Smooth muscle cell (in vitro differentiated cells): ENCODE results near the gene PSAP. TPM values are rescaled to one million over a fixed set of nuclear protein-coding genes. Genes with fewer than 3 reads are reported as not detected.

Experiments used
- DNase-seq: peaks from one replicate; lab custom pipeline; 2025; ENCODE audit not compliant: unreplicated experiment; lab: John Stamatoyannopoulos, UW
- H2AFZ ChIP-seq: fragments of 200-600 bp; sonication (generic); 2 replicates; pipeline ENCODE4 v1.6.0; 2016; ENCODE audit warnings: antibody characterized with exemption, low read depth, mild to moderate bottlenecking
- H3F3A ChIP-seq: fragments of 200-600 bp; sonication (generic); 2 replicates; pipeline ENCODE4 v1.6.0; 2017; ENCODE audit warnings: antibody characterized with exemption, low read depth
- H3K27ac ChIP-seq: fragments of 200-600 bp; sonication (generic); 2 replicates; pipeline ENCODE4 v1.5.1; 2016; ENCODE audit warnings: low read depth, mild to moderate bottlenecking
- H3K27me3 ChIP-seq: fragments of 200-600 bp; sonication (generic); 2 replicates; pipeline ENCODE4 v1.6.1; 2016; ENCODE audit warnings: low read depth, mild to moderate bottlenecking
- H3K36me3 ChIP-seq: fragments of 200-600 bp; sonication (generic); 2 replicates; pipeline ENCODE4 v1.5.1; 2016; ENCODE audit warnings: low read depth
- H3K4me1 ChIP-seq: fragments of 200-600 bp; sonication (generic); 2 replicates; pipeline ENCODE4 v1.5.1; 2016; ENCODE audit warnings: low read depth
- H3K4me2 ChIP-seq: fragments of 200-600 bp; sonication (generic); 2 replicates; pipeline ENCODE4 v1.6.0; 2016; ENCODE audit warnings: mild to moderate bottlenecking
- H3K4me3 ChIP-seq: fragments of 200-600 bp; sonication (generic); 2 replicates; pipeline ENCODE4 v1.5.1; 2016; ENCODE audit warnings: mild to moderate bottlenecking
- H3K79me2 ChIP-seq: fragments of 200-600 bp; sonication (generic); 2 replicates; pipeline ENCODE4 v1.6.0; 2016; ENCODE audit warnings: low read depth, mild to moderate bottlenecking
- H3K9ac ChIP-seq: fragments of 200-600 bp; sonication (generic); 2 replicates; pipeline ENCODE4 v1.6.0; 2016; ENCODE audit warnings: low read depth
- H3K9me3 ChIP-seq: fragments of 200-600 bp; sonication (generic); replicated peaks from 2 replicates; pipeline ENCODE4 v1.5.1; 2016; ENCODE audit warnings: low read depth
- H4K20me1 ChIP-seq: fragments of 200-600 bp; sonication (generic); 2 replicates; pipeline ENCODE4 v1.6.0; 2016; ENCODE audit warnings: low read depth
- WGBS: methylation state at CpG from one replicate; pipeline ENCODE4 v1.1.7; 2016; ENCODE audit warnings: low lambda C conversion rate; 5-methylcytosine and 5-hydroxymethylcytosine counted together
- polyA plus RNA-seq: library from polyadenylated mRNA; unstranded; fragments of >200 nt; fragmentation: Nextera tagmentation; extraction: Ambion mirVana; gene quantifications from 2 replicates; pipeline ENCODE4 v1.2.1, GENCODE V29; 2016
- total RNA-seq: library from RNA; depleted of rRNA; stranded (reverse); fragments of >200 nt; gene quantifications from 2 replicates; pipeline ENCODE4 v1.2.3, GENCODE V29; 2014
- TF ChIP-seq, protein P1 (sequence below): fragments of 200-600 bp; sonication (generic); IDR thresholded peaks from 2 replicates; pipeline ENCODE4 v1.5.1; 2017; ENCODE audit warnings: borderline replicate concordance, mild to moderate bottlenecking, antibody characterized with exemption; ENCODE audit not compliant: insufficient read depth, poor library complexity, severe bottlenecking

PSAP gene
- total and polyA plus RNA-seq, 2 experiments from 2014 or later: 282 to 500 TPM

DNA sequence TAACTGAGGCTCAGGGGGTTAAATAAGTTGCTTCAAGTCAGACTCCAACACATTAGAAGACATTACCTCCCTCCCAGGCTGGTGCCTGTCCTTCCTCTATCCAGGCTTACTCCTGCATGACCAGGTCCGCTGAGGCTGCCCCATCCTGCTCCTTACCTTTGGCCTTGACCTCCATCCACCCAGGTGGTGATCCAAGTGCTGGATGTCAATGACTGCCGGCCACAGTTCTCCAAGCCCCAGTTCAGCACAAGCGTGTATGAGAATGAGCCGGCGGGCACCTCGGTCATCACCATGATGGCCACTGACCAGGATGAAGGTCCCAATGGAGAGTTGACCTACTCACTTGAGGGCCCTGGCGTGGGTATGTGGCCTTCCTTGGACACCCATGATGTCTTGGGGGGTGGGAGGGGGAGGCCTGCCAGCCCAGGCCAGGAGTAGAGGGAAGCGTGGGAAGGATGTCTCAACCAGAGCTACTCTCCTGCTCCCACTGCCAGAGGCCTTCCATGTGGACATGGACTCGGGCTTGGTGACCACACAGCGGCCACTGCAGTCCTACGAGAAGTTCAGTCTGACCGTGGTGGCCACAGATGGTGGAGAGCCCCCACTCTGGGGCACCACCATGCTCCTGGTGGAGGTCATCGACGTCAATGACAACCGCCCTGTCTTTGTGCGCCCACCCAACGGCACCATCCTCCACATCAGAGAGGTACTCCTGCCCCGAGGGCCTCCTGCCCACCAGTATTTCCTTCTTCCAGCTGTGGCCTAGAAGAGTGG is 48.1 kb downstream of the PSAP start:
- Histone ChIP-seq H3K27ac (no peak overlapping the region), H3K9ac (no peak overlapping the region), H3K27me3 (peaks cover 24% of the 10 kb centered on the region), H4K20me1 (no peaks in the 10 kb centered on the region), H3K9me3 (no peaks in the 10 kb centered on the region), H3K79me2 (no peaks in the 10 kb centered on the region), H3K4me1 (no peaks in the 10 kb centered on the region), H3F3A (no peaks in the 10 kb centered on the region), H3K36me3 (no peaks in the 10 kb centered on the region), H3K4me2 (no peak overlapping the region), H2AFZ (no peak overlapping the region), H3K4me3 (no peak overlapping the region)
- TF ChIP-seq, protein P1, sequence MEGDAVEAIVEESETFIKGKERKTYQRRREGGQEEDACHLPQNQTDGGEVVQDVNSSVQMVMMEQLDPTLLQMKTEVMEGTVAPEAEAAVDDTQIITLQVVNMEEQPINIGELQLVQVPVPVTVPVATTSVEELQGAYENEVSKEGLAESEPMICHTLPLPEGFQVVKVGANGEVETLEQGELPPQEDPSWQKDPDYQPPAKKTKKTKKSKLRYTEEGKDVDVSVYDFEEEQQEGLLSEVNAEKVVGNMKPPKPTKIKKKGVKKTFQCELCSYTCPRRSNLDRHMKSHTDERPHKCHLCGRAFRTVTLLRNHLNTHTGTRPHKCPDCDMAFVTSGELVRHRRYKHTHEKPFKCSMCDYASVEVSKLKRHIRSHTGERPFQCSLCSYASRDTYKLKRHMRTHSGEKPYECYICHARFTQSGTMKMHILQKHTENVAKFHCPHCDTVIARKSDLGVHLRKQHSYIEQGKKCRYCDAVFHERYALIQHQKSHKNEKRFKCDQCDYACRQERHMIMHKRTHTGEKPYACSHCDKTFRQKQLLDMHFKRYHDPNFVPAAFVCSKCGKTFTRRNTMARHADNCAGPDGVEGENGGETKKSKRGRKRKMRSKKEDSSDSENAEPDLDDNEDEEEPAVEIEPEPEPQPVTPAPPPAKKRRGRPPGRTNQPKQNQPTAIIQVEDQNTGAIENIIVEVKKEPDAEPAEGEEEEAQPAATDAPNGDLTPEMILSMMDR: no peak
- 95% methylated on average over 18 of the region's 18 CpGs for WGBS
- no peak for DNase-seq

DNA sequence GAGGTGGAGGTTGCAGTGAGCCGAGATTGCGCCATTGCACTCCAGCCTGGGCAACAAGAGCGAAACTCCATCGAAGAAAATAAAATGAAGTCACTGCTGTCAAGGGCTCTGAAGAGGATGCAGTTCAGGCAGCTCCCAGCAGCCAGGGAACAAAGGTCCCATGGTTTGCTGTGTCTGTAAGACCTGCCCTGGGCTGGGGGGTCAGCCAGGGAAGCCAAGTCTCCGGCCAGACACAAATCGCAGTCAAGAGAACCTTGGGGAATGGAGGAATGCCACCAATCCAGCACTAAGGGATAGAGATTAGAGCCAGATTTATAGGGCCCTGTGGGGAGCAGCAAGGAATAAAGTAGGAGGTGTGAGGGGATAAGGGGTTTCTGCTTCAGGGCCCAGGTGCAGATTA is 48.8 kb downstream of the PSAP start:
- Histone ChIP-seq H3K4me2 (no peak overlapping the region), H2AFZ (no peak overlapping the region), H3K36me3 (no peaks in the 10 kb centered on the region), H4K20me1 (no peaks in the 10 kb centered on the region), H3K4me3 (no peak overlapping the region), H3K9ac (no peak overlapping the region), H3K27ac (no peak overlapping the region), H3K4me1 (no peaks in the 10 kb centered on the region), H3K9me3 (no peaks in the 10 kb centered on the region), H3K79me2 (no peaks in the 10 kb centered on the region), H3F3A (no peaks in the 10 kb centered on the region), H3K27me3 (peaks cover 24% of the 10 kb centered on the region)
- 92% methylated on average over 6 of the region's 6 CpGs for WGBS
- no peak for DNase-seq
- TF ChIP-seq, protein P1: no peak

DNA sequence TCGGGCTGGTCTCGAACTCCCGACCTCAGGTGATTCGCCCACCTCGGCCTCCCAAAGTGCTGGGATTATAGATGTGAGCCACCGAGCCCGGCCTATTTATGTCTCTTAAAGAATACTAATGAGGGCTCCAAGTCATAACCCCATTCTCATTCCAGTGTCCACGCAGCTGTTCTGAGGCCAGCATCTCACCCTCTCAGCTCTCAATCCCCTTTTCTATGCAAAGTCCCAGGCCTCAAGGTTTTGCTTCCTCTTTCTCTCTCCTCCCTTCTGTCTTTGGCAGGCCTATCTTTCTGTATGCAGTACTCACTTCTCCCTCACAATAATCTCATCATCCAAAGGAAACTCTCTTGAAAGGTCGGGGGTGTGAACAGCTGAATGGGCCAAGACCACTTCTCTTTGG is 49.7 kb downstream of the PSAP start:
- no peaks in the 10 kb centered on the region for H3K79me2 ChIP-seq

More for the DNA sequence above, 49.7 kb downstream of the PSAP start:
- Histone ChIP-seq H3K9me3 (no peaks in the 10 kb centered on the region), H3K4me1 (no peaks in the 10 kb centered on the region), H3K4me2 (no peak overlapping the region), H3K4me3 (no peak overlapping the region), H2AFZ (no peak overlapping the region), H3F3A (no peaks in the 10 kb centered on the region), H3K9ac (no peak overlapping the region), H3K27me3 (peaks cover 21% of the 10 kb centered on the region), H4K20me1 (no peaks in the 10 kb centered on the region), H3K27ac (no peak overlapping the region), H3K36me3 (no peaks in the 10 kb centered on the region)
- 90% methylated on average over 9 of the region's 9 CpGs for WGBS
- DNase-seq: no peak
- TF ChIP-seq, protein P1: no peak
